ENCODE data around the gene TAS2R9.

TAS2R9 gene

DNA sequence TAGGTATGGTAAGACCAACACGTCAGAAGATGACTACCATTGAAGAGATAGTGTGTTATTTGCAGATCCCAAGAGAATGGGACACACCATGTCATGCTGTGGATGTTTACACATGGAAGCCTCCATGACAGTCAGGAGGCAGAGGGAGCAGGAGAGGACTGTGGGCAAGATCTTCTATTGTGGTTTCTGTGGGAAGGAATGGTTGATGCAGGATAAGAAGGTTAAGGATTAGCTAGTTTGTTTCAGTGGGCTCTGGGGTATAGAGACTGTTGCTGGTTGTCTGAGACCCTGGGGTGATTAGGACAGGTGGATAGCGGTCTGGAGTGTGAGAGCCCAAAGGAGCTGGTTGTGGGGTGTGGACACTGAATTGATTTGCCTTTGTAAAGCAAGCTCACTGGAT lies 30.9 kb downstream of the TAS2R9 start:
- Histone ChIP-seq H3K4me3 (ENCODE audit: low read length, poor library complexity, severe bottlenecking) (no peak overlapping the region), H3K9ac (ENCODE audit: low read depth, low read length, poor library complexity, severe bottlenecking) (no peak overlapping the region), H3K36me3 (ENCODE audit: insufficient read depth, low read length) (no peaks in the 10 kb centered on the region), H3F3A (ENCODE audit: low read depth) (no peaks in the 10 kb centered on the region), H2AFZ (ENCODE audit: low read length) (no peak overlapping the region), H3K9me2 (replicated peaks; ENCODE audit: low read depth, low read length) (no peaks in the 10 kb centered on the region), H3K79me2 (ENCODE audit: insufficient read depth, low read length) (no peaks in the 10 kb centered on the region), H3K4me2 (ENCODE audit: low read depth, low read length, poor library complexity, severe bottlenecking) (no peak overlapping the region), H4K20me1 (ENCODE audit: insufficient read depth, low read length, poor library complexity, severe bottlenecking) (no peaks in the 10 kb centered on the region), H3K27me3 (ENCODE audit: insufficient read depth, low read length, poor library complexity, severe bottlenecking) (no peaks in the 10 kb centered on the region), H3K4me1 (ENCODE audit: insufficient read depth, low read length, poor library complexity, severe bottlenecking) (no peaks in the 10 kb centered on the region), H3K9me3 (ENCODE audit: insufficient read depth, low read depth, low read length) (no peaks in the 10 kb centered on the region)
- no peak for TF ChIP-seq EZH2phosphoT487 (IDR thresholded peaks at IDR 0.05; ENCODE audit: borderline replicate concordance)
- TF ChIP-seq, protein P1, sequence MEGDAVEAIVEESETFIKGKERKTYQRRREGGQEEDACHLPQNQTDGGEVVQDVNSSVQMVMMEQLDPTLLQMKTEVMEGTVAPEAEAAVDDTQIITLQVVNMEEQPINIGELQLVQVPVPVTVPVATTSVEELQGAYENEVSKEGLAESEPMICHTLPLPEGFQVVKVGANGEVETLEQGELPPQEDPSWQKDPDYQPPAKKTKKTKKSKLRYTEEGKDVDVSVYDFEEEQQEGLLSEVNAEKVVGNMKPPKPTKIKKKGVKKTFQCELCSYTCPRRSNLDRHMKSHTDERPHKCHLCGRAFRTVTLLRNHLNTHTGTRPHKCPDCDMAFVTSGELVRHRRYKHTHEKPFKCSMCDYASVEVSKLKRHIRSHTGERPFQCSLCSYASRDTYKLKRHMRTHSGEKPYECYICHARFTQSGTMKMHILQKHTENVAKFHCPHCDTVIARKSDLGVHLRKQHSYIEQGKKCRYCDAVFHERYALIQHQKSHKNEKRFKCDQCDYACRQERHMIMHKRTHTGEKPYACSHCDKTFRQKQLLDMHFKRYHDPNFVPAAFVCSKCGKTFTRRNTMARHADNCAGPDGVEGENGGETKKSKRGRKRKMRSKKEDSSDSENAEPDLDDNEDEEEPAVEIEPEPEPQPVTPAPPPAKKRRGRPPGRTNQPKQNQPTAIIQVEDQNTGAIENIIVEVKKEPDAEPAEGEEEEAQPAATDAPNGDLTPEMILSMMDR (conservative IDR thresholded peaks at IDR 0.05; ENCODE audit: low read length): no peak

DNA sequence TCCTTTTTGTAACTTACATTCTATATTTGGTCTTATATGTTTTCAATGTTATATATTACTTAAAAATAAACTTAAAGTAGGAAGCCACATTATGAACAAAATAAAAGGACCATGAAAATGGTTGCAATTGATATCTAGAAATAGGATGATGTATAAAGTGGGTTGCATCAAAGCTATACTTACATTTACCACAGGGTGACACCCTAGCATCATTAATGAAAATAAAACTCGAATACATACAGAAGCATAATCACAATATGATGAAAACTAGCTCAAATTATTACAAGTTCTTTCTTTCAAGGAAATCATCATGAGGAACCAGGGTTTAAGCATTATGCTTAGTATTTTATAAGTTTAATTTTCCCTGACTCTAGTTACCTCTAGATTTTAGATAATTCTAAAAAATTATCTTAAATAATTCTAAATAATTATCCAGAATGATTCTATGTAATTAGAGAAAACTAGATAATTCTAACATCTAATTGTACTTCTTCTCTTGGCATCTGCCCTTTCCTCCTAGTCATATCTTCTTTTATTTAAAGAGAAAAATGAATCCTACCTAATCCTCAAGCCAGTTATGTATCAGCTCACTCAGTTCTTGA lies 38.7 kb downstream of the TAS2R9 start:
- TF ChIP-seq EZH2phosphoT487 (IDR thresholded peaks at IDR 0.05; ENCODE audit: borderline replicate concordance): no peak
- TF ChIP-seq, protein P1 (conservative IDR thresholded peaks at IDR 0.05; ENCODE audit: low read length): peak; percentile 66
- H3K9me2 ChIP-seq (replicated peaks; ENCODE audit: low read depth, low read length): no peaks in the 10 kb centered on the region

DNA sequence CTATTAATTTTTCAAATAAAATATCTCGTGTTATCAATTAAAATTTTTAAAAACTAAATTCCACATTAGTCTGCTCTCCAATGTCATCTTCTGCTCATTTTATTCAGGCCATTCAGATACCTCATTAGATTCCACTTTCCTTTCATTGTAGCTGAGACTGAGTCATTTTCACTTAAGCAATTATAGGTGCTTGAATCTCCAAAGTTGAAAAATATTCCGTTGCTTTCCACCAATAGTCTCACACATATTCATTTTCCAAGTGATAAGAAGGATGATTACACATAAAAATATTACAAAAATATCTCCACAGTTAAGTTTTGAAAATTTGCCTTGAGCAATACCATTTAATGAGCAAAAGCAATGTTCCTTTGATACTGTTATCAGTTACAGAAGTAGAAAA lies 50.3 kb downstream of the TAS2R9 start:
- no peaks in the 10 kb centered on the region for H3K9me3 ChIP-seq (ENCODE audit: insufficient read depth, low read depth, low read length)
- no peaks in the 10 kb centered on the region for H3K4me1 ChIP-seq (ENCODE audit: insufficient read depth, low read length, poor library complexity, severe bottlenecking)

More for the DNA sequence above, 38.7 kb downstream of the TAS2R9 start:
- H3K27me3 ChIP-seq (ENCODE audit: insufficient read depth, low read length, poor library complexity, severe bottlenecking): no peaks in the 10 kb centered on the region
- H4K20me1 ChIP-seq (ENCODE audit: insufficient read depth, low read length, poor library complexity, severe bottlenecking): no peaks in the 10 kb centered on the region
- no peak overlapping the region for H2AFZ ChIP-seq (ENCODE audit: low read length)
- no peak overlapping the region for H3K9ac ChIP-seq (ENCODE audit: low read depth, low read length, poor library complexity, severe bottlenecking)
- H3F3A ChIP-seq (ENCODE audit: low read depth): no peaks in the 10 kb centered on the region
- no peak overlapping the region for H3K4me2 ChIP-seq (ENCODE audit: low read depth, low read length, poor library complexity, severe bottlenecking)
- no peaks in the 10 kb centered on the region for H3K36me3 ChIP-seq (ENCODE audit: insufficient read depth, low read length)
- no peak overlapping the region for H3K4me3 ChIP-seq (ENCODE audit: low read length, poor library complexity, severe bottlenecking)
- H3K4me1 ChIP-seq (ENCODE audit: insufficient read depth, low read length, poor library complexity, severe bottlenecking): no peaks in the 10 kb centered on the region
- no peaks in the 10 kb centered on the region for H3K9me3 ChIP-seq (ENCODE audit: insufficient read depth, low read depth, low read length)
- H3K79me2 ChIP-seq (ENCODE audit: insufficient read depth, low read length): no peaks in the 10 kb centered on the region

More for the DNA sequence above, 50.3 kb downstream of the TAS2R9 start:
- TF ChIP-seq, protein P1 (conservative IDR thresholded peaks at IDR 0.05; ENCODE audit: low read length): no peak
- TF ChIP-seq EZH2phosphoT487 (IDR thresholded peaks at IDR 0.05; ENCODE audit: borderline replicate concordance): no peak
- Histone ChIP-seq H3K36me3 (ENCODE audit: insufficient read depth, low read length) (no peaks in the 10 kb centered on the region), H3K9me2 (replicated peaks; ENCODE audit: low read depth, low read length) (no peaks in the 10 kb centered on the region), H3F3A (ENCODE audit: low read depth) (no peaks in the 10 kb centered on the region), H3K79me2 (ENCODE audit: insufficient read depth, low read length) (no peaks in the 10 kb centered on the region), H3K27me3 (ENCODE audit: insufficient read depth, low read length, poor library complexity, severe bottlenecking) (no peaks in the 10 kb centered on the region), H3K4me3 (ENCODE audit: low read length, poor library complexity, severe bottlenecking) (no peak overlapping the region), H3K4me2 (ENCODE audit: low read depth, low read length, poor library complexity, severe bottlenecking) (no peak overlapping the region), H2AFZ (ENCODE audit: low read length) (no peak overlapping the region), H4K20me1 (ENCODE audit: insufficient read depth, low read length, poor library complexity, severe bottlenecking) (no peaks in the 10 kb centered on the region), H3K9ac (ENCODE audit: low read depth, low read length, poor library complexity, severe bottlenecking) (no peak overlapping the region)

All from Loucy (cell line).